ENCODE data around the gene HCK.

Gene HCK

DNA sequence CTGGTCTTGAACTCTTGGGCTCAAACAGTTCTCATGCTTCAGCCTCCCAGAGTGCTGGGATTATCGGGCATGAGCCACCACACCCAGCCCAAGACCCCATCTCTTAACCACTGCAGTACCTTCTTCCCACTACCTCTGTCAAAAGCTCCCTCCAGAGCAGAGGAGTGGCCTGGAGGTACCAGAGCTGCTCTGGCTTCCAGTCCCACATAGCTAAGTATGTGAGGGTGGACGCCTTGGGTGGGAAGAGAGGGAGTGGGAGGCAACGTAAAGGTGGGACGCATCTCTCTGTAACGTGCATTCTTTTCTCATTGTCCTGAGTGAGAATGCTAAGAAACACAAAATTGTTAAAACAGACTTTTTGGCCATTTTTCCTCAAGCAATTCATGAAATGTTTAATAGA lies 82.0 kb downstream of the HCK start:
- H3K36me3 Mint-ChIP-seq (ENCODE audit: low read depth), result peaks cover 43% of the 10 kb centered on the region
- no peaks in the 10 kb centered on the region for H3K27me3 Mint-ChIP-seq
- H3K27ac Mint-ChIP-seq, result no peak overlapping the region
- no peak overlapping the region for H3K4me3 Mint-ChIP-seq
- peaks cover 15% of the 10 kb centered on the region for H3K4me1 Mint-ChIP-seq (ENCODE audit: low read depth)
- H3K9me3 Mint-ChIP-seq, result no peaks in the 10 kb centered on the region

DNA sequence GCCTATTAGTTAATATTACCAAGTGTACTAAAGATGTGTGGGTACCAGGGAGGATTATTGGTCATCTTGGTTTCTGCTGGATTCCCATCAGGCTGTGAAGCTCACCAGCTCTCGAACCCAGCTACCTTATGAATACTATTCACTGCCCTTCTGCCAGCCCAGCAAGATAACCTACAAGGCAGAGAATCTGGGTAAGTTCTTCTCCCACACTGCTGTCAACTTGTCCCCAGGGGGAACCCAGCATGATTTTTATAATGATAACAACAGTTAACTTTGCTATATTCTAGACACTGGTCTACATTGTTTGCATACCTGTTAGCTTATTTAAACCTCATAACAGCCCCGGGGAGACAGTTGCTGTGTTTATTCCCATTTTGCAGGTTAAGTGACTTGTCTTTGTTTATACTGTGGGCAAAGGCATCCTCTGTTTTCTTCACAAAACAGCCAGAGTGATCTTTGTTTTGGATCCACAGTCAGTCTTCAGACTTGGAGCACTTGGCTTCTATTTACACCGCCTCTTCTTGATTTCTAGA lies 84.0 kb downstream of the HCK start:
- H3K4me1 Mint-ChIP-seq (ENCODE audit: low read depth), result peaks cover 13% of the 10 kb centered on the region
- H3K27me3 Mint-ChIP-seq, result no peaks in the 10 kb centered on the region
- H3K27ac Mint-ChIP-seq, result no peak overlapping the region
- no peaks in the 10 kb centered on the region for H3K9me3 Mint-ChIP-seq
- H3K4me3 Mint-ChIP-seq, result no peak overlapping the region
- H3K36me3 Mint-ChIP-seq (ENCODE audit: low read depth), result peaks cover 58% of the 10 kb centered on the region

- no peaks in the 10 kb centered on the region for H3K9me3 Mint-ChIP-seq
- H3K27ac Mint-ChIP-seq, result no peak overlapping the region
- H3K4me3 Mint-ChIP-seq, result no peak overlapping the region
- H3K36me3 Mint-ChIP-seq (ENCODE audit: low read depth), result peaks cover 59% of the 10 kb centered on the region
- no peaks in the 10 kb centered on the region for H3K27me3 Mint-ChIP-seq
- no peaks in the 10 kb centered on the region for H3K4me1 Mint-ChIP-seq (ENCODE audit: low read depth)
These were observed 86.9 kb downstream of the HCK start for GRCh38 chr20:32138921-32139320.

- Mint-ChIP-seq H3K36me3 (ENCODE audit: low read depth) (peaks cover 66% of the 10 kb centered on the region), H3K4me3 (no peak overlapping the region), H3K27ac (no peak overlapping the region), H3K27me3 (no peaks in the 10 kb centered on the region), H3K9me3 (no peaks in the 10 kb centered on the region), H3K4me1 (ENCODE audit: low read depth) (no peaks in the 10 kb centered on the region)
These were observed 87.9 kb downstream of the HCK start for GRCh38 chr20:32139947-32140346.

DNA sequence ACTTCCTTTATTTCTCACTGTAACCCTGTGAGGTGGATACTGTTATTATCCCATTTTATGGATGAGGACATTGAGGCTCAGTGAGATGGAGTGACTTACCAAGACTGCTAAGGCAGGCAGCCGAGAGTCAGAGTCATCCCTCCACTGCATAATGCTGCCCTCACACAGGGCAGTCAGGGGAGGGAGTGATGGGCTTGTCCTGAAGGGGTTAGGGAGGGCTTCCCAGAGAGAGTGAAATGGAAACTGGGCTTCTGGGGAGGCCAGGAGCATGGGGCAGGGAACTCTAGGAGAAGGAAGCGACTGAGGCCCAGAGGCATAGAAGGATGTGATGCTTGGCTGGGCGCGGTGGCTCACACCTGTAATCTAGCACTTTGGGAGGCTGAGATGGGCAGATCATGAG lies 88.6 kb downstream of the HCK start:
- Mint-ChIP-seq H3K9me3 (no peaks in the 10 kb centered on the region), H3K4me1 (ENCODE audit: low read depth) (no peaks in the 10 kb centered on the region), H3K36me3 (ENCODE audit: low read depth) (peaks cover 68% of the 10 kb centered on the region), H3K27ac (no peak overlapping the region), H3K27me3 (no peaks in the 10 kb centered on the region), H3K4me3 (no peak overlapping the region)

DNA sequence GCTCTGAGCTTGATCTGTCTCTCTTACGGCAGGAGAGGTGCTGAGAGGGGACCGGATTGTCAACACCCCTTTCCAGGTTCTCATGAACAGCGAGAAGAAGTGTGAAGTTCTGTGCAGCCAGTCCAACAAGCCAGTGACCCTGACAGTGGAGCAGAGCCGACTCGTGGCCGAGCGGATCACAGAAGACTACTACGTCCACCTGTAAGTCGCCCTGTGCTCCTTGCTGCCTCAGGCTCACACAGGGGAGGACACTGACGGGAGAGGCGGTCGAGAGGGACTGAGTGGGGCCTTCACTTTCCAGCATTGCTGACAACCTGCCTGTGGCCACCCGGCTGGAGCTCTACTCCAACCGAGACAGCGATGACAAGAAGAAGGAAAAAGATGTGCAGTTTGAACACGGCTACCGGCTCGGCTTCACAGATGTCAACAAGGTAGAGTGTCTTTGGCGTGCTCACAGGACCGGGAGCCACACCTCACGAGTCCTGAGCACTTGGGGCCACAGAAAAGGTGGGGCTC lies 89.5 kb downstream of the HCK start:
- H3K36me3 Mint-ChIP-seq (ENCODE audit: low read depth), result peaks cover 73% of the 10 kb centered on the region
- H3K4me3 Mint-ChIP-seq, result no peak overlapping the region
- H3K4me1 Mint-ChIP-seq (ENCODE audit: low read depth), result no peaks in the 10 kb centered on the region
- H3K27ac Mint-ChIP-seq, result no peak overlapping the region
- H3K9me3 Mint-ChIP-seq, result no peaks in the 10 kb centered on the region
- no peaks in the 10 kb centered on the region for H3K27me3 Mint-ChIP-seq

GRCh38 chr20:32142088-32142487 lies 90.0 kb downstream of the HCK start:
- Mint-ChIP-seq H3K36me3 (ENCODE audit: low read depth) (peaks cover 77% of the 10 kb centered on the region), H3K27ac (no peak overlapping the region)

GRCh38 chr20:32142991-32143390 lies 90.9 kb downstream of the HCK start:
- no peak overlapping the region for H3K4me3 Mint-ChIP-seq
- H3K9me3 Mint-ChIP-seq, result no peaks in the 10 kb centered on the region
- H3K27me3 Mint-ChIP-seq, result no peaks in the 10 kb centered on the region
- H3K36me3 Mint-ChIP-seq (ENCODE audit: low read depth), result peaks cover 75% of the 10 kb centered on the region
- H3K27ac Mint-ChIP-seq, result no peak overlapping the region
- no peaks in the 10 kb centered on the region for H3K4me1 Mint-ChIP-seq (ENCODE audit: low read depth)

More at GRCh38 chr20:32142088-32142487, 90.0 kb downstream of the HCK start:
- H3K4me1 Mint-ChIP-seq (ENCODE audit: low read depth), result no peaks in the 10 kb centered on the region
- no peaks in the 10 kb centered on the region for H3K27me3 Mint-ChIP-seq
- no peaks in the 10 kb centered on the region for H3K9me3 Mint-ChIP-seq
- H3K4me3 Mint-ChIP-seq, result no peak overlapping the region

DNA sequence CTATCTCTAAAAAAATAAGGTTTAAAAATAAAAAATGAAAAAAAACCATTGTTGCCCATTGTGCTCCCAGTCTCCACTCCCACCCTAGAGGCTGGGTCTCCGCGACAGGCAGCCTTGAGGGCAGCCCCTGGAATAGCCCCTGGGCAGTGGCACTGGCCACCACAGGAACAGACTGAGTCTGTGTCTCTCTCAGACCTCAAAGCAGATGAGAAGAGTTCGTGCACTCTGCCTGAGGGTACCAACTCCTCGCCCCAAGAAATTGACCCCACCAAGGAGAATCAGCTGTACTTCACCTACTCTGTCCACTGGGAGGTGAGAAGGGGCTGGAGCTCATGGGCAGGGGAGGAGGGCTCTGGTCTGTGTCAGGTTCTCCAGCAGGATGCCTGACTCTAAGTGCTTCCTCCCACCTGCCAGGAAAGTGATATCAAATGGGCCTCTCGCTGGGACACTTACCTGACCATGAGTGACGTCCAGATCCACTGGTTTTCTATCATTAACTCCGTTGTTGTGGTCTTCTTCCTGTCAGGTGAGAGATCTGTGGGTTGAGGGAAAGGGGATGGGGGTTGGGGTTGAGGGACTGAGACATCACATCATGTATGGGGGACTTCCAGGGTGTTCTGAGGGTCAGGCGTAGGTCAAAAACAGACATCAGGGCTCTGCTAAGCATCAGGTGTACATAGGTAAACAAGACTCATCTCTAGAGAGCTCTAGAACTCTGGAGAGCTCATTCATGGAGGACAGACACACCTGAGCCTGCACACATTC lies 93.0 kb downstream of the HCK start:
- Mint-ChIP-seq H3K36me3 (ENCODE audit: low read depth) (peaks cover 72% of the 10 kb centered on the region), H3K9me3 (no peaks in the 10 kb centered on the region), H3K27ac (no peak overlapping the region), H3K4me3 (no peak overlapping the region), H3K27me3 (no peaks in the 10 kb centered on the region), H3K4me1 (ENCODE audit: low read depth) (no peaks in the 10 kb centered on the region)

DNA sequence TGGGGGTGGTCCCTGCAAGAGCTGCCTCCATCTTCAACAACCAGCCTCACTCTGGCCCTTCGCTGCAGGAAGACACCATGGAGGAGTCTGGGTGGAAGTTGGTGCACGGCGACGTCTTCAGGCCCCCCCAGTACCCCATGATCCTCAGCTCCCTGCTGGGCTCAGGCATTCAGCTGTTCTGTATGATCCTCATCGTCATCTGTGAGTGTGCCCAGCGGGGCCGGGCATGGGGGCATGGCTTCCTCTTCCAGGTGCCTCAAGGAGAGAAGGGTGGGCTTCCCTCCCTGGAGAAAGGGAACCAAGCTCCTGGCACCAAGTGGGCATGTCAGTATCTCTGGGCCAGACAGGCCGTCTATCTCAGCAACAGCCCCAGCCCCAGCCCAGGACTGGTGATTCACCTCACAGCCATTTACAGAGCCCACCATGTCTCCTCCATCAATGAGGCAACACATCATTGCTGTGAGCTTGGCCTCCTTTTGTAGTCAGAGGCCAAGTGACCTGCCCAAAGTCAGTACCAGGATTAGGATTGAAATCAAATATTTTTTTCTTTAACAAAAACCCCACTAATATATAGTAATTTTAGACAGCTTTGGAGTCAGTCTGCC lies 97.6 kb downstream of the HCK start:
- no peaks in the 10 kb centered on the region for H3K4me1 Mint-ChIP-seq (ENCODE audit: low read depth)
- H3K27me3 Mint-ChIP-seq, result no peaks in the 10 kb centered on the region
- no peak overlapping the region for H3K27ac Mint-ChIP-seq
- no peaks in the 10 kb centered on the region for H3K9me3 Mint-ChIP-seq
- H3K36me3 Mint-ChIP-seq (ENCODE audit: low read depth), result peaks cover 59% of the 10 kb centered on the region
- H3K4me3 Mint-ChIP-seq, result no peak overlapping the region

GRCh38 chr20:32150291-32150848 lies 98.3 kb downstream of the HCK start:
- Mint-ChIP-seq H3K9me3 (no peaks in the 10 kb centered on the region), H3K4me3 (no peak overlapping the region), H3K4me1 (ENCODE audit: low read depth) (peaks cover 4% of the 10 kb centered on the region), H3K36me3 (ENCODE audit: low read depth) (peaks cover 57% of the 10 kb centered on the region), H3K27ac (no peak overlapping the region), H3K27me3 (no peaks in the 10 kb centered on the region)
